ENCODE results near the gene FAM110C.

The FAM110C gene

GRCh38 chr2:65121-65520 is 18.8 kb upstream of the FAM110C start:
- no peak overlapping the region for H3K4me3 Mint-ChIP-seq
- TF ChIP-seq CTCF (IDR thresholded peaks at IDR 0.05; ENCODE audit: unreplicated experiment in 3 of 3): no peak
- peaks cover 7% of the 10 kb centered on the region for H3K4me1 Mint-ChIP-seq
- no peaks in the 10 kb centered on the region for H3K36me3 Mint-ChIP-seq (ENCODE audit: low read depth)
- H3K27me3 Mint-ChIP-seq (ENCODE audit: low read depth): peaks cover 12% of the 10 kb centered on the region
- no peaks in the 10 kb centered on the region for H3K9me3 Mint-ChIP-seq
- H3K27ac Mint-ChIP-seq: no peak overlapping the region

- Mint-ChIP-seq H3K36me3 (ENCODE audit: low read depth) (no peaks in the 10 kb centered on the region), H3K4me3 (no peak overlapping the region), H3K9me3 (peaks cover 8% of the 10 kb centered on the region), H3K27ac (no peak overlapping the region), H3K4me1 (no peaks in the 10 kb centered on the region), H3K27me3 (ENCODE audit: low read depth) (peaks cover 14% of the 10 kb centered on the region)
- TF ChIP-seq CTCF (IDR thresholded peaks at IDR 0.05; ENCODE audit: unreplicated experiment in 3 of 3): no peak
These were observed 9.5 kb upstream of the FAM110C start for GRCh38 chr2:55587-56448.

GRCh38 chr2:51613-52012 is 5.3 kb upstream of the FAM110C start:
- Mint-ChIP-seq H3K9me3 (peaks cover 7% of the 10 kb centered on the region), H3K4me1 (peaks cover 9% of the 10 kb centered on the region), H3K27me3 (ENCODE audit: low read depth) (peaks cover 43% of the 10 kb centered on the region), H3K27ac (no peak overlapping the region), H3K36me3 (ENCODE audit: low read depth) (no peaks in the 10 kb centered on the region), H3K4me3 (no peak overlapping the region)
- TF ChIP-seq CTCF (IDR thresholded peaks at IDR 0.05; ENCODE audit: unreplicated experiment in 3 of 3): no peak

- TF ChIP-seq CTCF (IDR thresholded peaks at IDR 0.05; ENCODE audit: unreplicated experiment in 3 of 3): no peak
- Mint-ChIP-seq H3K9me3 (no peaks in the 10 kb centered on the region), H3K27ac (peak overlapping the region; percentile 77 to 92 (median 83)), H3K27me3 (ENCODE audit: low read depth) (peaks cover 73% of the 10 kb centered on the region), H3K4me1 (peaks cover 23% of the 10 kb centered on the region), H3K4me3 (peak overlapping the region; percentile 81 to 87 (median 86)), H3K36me3 (ENCODE audit: low read depth) (no peaks in the 10 kb centered on the region)
These were observed 1.4 kb upstream of the FAM110C start for GRCh38 chr2:47737-48136.

- Mint-ChIP-seq H3K36me3 (ENCODE audit: low read depth) (no peaks in the 10 kb centered on the region), H3K4me3 (peak overlapping the region; percentile 81 to 87 (median 86)), H3K9me3 (no peaks in the 10 kb centered on the region), H3K27ac (peak overlapping the region; percentile 77 to 92 (median 83)), H3K4me1 (peaks cover 23% of the 10 kb centered on the region), H3K27me3 (ENCODE audit: low read depth) (peaks cover 75% of the 10 kb centered on the region)
- no peak for TF ChIP-seq CTCF (IDR thresholded peaks at IDR 0.05; ENCODE audit: unreplicated experiment in 3 of 3)
These were observed 1.0 kb upstream of the FAM110C start for GRCh38 chr2:47346-47725.

- Mint-ChIP-seq H3K27ac (no peak overlapping the region), H3K4me3 (peak overlapping the region in 1 of 3 experiments; percentile 60), H3K36me3 (ENCODE audit: low read depth) (no peaks in the 10 kb centered on the region), H3K9me3 (no peaks in the 10 kb centered on the region), H3K4me1 (peaks cover 23% of the 10 kb centered on the region), H3K27me3 (ENCODE audit: low read depth) (peaks cover 80% of the 10 kb centered on the region)
- TF ChIP-seq CTCF (IDR thresholded peaks at IDR 0.05; ENCODE audit: unreplicated experiment in 3 of 3): no peak
These were observed 204 bp downstream of the FAM110C start for GRCh38 chr2:46131-46470.
